Left ventricle myocardium superior (tissue), 1 donor: ENCODE data around the gene TIGD7. TPM values are rescaled to one million over a fixed set of nuclear protein-coding genes. Genes with fewer than 3 reads are reported as not detected.

ENCODE experiments used
- ATAC-seq: fragments of 200-7000 bp; cut with Tn5 transposase; one replicate; pipeline ENCODE4 v1.9.1; 2020; ENCODE audit warnings: mild to moderate bottlenecking, moderate library complexity
- DNase-seq: peaks from one replicate; pipeline ENCODE4 v3.0.0-alpha.2; 2020
- intact Hi-C: fragments of 100-400 bp; cut with micrococcal nuclease; formaldehyde crosslinking; loops from one replicate; pipeline ENCODE4 v1.11.0; 2022
- total RNA-seq: library from RNA; stranded (reverse); fragmentation: NEBNext Ultra II Directional; extraction: Animal tissue kit (Norgen Biotek cat#: 25700); gene quantifications from one replicate; pipeline ENCODE4 v1.2.1, GENCODE V29; 2021
- donor health status: DM: no; HTN: yes; CAD: no; lungs with severe emphysema.

Gene TIGD7
- total RNA-seq, 1 donor from 2014 or later = 7.6 TPM

GRCh38 chr16:3252967-3253366 is 52.3 kb downstream of the TIGD7 start:
- intact Hi-C loops = no loop called here
- DNase-seq = no peak
- no peak for ATAC-seq

- no peak for ATAC-seq
- DNase-seq = no peak
- intact Hi-C loops = no loop called here
These were observed 55.8 kb downstream of the TIGD7 start for GRCh38 chr16:3249451-3249850.

- ATAC-seq = no peak
- no peak for DNase-seq
- intact Hi-C loops = no loop called here
These were observed 56.2 kb downstream of the TIGD7 start for GRCh38 chr16:3249020-3249419.

Other genes with a start within 250 kb of the TIGD7 start
- gene IL32, start 239.8 kb downstream of the TIGD7 start, total RNA-seq = 46.0 TPM
- gene ZSCAN10, start 206.1 kb downstream of the TIGD7 start, total RNA-seq = not detected
- gene ZNF205, start 192.8 kb downstream of the TIGD7 start, total RNA-seq = 8.8 TPM
- gene ZNF213, start 170.4 kb downstream of the TIGD7 start, total RNA-seq = 7.1 TPM
- gene OR1F1, start 117.2 kb downstream of the TIGD7 start, total RNA-seq = not detected
- 5.7 TPM for gene ZNF200, start 70.3 kb downstream of the TIGD7 start, total RNA-seq
- 0.62 TPM for gene MEFV, start 48.8 kb downstream of the TIGD7 start, total RNA-seq
- 7.8 TPM for gene ZNF263, start 21.9 kb downstream of the TIGD7 start, total RNA-seq
- 21.1 TPM for gene ZNF75A, start 67 bp upstream of the TIGD7 start, total RNA-seq
- not detected for gene OR2C1, start 50.5 kb upstream of the TIGD7 start, total RNA-seq
- gene ZSCAN32, start 95.6 kb upstream of the TIGD7 start, total RNA-seq = 5.5 TPM
- gene ZNF174, start 95.8 kb upstream of the TIGD7 start, total RNA-seq = 9.9 TPM
- gene ZNF597, start 138.1 kb upstream of the TIGD7 start, total RNA-seq = 2.0 TPM
- 48.6 TPM for gene NAA60, start 138.2 kb upstream of the TIGD7 start, total RNA-seq
- not detected for gene C16orf90, start 190.1 kb upstream of the TIGD7 start, total RNA-seq
- 13.1 TPM for gene CLUAP1, start 195.6 kb upstream of the TIGD7 start, total RNA-seq